RPMI8226 (cell line): ENCODE measurements around the gene FAAP20.

ENCODE experiments used
- DNase-seq: peaks from one replicate; pipeline ENCODE4 v3.0.0-alpha.2; 2015

Gene FAAP20

DNA sequence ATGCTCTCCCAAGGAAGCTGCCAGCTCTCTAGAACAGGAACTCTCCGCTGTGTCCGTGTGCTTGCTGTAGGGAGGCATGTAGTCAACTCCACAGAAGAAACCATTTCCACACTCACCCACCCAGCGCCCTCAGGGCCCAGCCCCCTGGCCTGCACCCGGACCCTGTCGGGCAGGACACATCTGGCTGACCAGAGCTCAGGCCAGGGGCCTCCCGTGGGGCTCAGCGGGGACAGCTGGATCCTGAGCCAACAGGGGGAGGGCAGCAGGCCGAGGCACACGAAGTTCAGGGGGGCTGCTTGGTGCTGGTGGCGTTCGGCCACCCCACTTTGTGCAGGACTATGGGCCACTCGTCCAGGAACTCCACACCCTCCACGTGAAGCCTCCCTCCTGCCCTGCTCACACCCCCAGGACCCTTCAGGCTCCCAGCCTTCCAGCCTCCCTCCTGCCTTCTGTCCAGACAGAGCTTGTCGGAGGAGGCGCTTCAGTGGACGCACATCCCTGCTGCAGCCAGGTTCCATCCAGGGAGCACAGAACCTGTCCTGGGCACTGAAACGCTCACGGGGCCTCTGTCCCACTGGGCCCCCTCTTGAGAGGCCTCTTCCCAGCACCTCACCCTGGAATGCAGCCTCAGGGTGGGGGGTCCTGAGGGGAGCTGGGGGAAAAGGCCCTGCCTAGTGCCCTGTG lies 15.0 kb upstream of the FAAP20 start:
- DNase-seq = no peak

DNA sequence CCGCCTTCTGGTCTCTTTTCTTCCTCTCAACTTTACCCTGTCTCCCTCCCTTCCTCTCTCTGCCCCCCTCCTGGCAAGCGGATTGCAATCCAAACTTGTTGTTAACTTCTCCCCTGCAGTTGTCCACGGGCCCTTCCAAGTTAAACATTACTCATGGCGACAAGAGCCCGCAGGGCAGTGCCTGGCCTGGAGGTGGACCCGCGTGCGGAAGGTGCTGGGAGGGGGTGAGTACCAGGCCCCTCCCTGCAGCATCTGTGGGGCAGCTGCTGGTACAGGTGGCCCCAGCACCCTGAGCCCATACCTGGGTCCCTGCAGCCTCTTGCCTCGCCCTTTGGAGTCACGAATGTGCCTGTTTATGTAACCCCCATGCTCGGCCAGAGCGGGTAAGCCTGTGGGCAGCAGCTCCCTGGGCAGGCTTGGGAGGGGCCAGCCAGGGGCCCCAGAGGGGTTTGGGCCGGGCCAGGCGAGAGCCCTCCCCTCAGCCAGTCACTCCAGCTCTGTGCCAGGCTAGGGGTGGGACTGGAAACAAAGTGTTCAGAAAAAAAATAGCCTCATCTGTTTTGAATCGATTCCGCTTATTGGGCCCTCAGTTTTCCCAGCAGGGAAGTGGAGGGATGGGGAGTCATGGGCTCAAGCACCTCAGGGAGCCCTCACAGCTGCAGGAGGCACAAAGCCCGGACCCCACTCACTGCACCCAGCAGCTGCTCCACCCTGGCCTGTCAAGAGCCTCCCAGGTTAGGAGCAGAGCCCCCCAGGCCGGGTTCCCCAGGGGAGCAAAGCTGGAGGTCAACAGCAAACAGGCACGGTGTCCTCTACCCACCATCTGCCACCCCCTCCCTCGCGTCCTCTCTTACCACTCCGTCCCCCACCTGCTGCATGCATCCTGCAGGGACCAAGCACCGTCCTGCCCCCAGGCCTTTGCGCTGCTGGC lies 14.0 kb upstream of the FAAP20 start:
- DNase-seq = no peak

DNA sequence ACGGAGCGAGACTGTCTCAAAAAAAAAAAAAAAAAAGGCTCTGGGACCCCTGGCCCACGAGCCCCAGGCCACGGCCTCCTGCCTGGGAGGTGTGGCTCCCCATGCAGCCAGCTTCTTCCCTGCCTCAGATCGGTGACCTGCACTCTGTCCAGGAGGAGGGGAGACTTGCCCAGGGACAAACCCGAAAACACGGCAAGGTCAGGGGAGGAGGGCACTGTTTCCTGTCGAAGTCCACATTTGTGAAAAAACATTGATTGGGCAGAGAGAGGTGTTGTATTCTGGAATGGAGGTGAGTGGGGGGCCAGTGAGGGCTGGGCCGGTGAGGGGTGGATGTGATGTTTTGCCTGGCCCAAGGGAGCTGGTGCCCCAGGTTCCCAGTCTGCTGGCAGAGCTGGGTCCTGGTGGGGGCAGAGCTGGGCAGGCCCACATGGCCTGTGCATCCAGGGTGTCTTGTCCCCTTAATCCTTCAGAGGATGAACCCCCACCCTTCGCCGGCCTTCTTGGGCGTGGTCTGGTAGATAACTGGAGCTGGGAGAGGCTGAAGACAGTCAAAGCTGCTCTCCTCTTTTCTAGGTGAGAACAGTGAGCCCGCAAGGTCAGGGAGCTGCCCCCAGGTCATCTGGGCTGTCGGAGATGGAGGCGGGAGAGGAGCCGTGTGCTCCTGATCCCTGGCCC lies 12.4 kb upstream of the FAAP20 start:
- DNase-seq = no peak

DNA sequence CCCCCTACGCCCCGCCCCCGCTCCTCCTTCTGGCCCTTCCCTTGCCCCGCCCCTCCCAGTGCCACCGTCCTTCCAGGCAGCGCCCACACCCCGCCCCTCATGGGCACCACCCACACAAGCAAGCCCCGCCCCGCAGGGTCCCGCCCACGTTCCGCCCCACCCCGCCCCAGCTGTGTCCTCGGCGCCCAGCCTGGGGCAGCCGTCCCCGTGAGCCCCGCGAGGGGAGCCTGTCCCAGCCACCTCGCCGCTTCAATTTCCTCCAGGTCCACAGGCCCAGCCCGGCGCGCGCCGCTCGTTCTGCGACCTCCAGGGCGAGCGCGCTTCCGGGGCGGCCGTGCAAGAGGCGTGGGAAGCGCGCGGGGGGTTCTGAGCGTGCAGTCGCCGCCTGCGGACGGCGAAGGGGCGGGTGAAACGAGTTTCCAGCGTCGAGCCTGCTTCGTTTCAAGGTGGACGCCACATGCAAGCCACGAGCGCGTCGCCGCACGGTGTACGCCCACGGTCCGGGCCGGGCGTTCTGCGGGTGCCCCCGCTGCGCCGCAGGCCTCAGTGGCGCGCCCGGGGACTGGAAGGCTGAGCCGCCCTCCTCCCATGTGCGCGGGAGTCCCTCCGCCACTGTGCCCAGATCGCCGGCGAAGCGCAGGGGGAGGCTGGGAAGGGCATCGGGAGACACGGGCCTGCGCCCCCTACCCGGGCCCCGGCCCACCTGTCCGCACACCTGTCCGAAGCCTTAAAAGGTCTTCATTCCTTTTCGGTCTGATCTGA lies 10.8 kb upstream of the FAAP20 start:
- peak; percentile 96 for DNase-seq

DNA sequence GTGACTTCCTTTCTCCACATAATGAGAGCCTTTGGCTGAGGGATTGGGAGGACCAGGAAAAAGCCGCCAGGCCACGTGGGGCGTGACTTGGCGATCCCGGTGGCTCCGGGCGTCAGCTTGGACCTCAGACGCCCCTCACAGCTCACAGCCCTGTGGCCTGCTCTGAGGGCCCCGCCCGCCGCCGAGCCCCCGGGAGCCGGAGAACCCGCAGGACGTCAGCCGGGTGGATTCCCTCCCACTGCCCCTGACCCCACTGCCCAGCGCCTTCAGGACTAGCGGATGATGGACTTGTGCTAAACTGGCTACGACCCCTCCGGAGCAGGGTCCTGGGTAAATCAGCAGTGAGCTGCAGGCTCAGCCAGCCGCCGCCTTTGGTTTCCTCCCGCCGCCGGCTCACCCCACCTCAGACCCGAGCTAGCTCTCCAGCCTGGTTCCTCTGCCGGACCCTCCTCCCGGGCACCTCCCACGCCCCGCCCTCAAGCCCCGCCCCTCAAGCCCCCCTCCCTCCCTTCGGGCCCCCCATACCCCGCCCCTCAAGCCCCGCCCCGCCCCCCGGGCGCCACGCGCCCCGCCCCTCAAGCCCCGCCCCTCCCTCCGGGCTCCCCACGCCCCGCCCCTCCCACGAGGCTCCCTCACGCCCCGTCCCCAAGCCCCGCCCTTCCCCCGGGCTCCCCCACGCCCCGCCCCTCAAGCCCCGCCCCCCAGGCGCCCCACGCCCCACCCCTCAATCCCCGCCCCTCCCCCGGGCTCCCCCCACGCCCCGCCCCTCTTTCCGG lies 10.0 kb upstream of the FAAP20 start:
- no peak for DNase-seq

DNA sequence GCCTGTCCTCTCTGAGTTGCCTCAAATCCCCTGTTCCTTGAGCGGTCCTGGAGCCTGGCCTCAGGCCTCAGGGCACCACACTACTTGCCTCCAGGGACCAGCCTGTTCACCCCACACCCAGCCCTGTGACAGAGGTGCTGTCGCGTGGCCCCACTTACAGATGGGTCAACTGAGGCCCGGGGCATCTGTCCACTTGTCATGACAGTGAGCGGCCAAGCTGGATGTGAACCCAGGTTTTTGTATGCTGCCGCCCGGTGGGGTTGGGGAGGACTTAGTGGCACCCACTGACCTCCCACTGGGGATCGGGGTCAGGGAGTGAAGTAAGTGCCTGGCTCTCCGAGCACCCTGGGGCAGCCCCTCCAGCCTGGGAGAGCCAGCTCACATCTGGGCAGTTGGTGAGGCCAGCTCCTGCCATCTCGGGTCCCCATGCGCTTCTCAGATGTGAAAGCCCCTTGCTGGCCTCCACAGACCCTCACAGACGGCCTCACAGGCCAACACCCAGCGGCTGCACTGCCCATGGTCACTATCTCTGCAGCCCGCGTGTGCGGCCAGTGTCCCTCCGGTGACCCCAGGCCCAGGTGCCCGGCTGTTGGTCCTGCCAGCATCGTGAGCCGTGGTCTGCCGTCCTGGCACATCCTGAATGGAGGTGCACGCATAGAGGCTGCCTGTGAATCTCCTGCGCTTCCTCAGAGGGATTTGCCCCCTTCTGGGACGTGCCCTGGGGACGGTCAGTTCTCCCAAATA lies 9.3 kb upstream of the FAAP20 start:
- DNase-seq = no peak

DNA sequence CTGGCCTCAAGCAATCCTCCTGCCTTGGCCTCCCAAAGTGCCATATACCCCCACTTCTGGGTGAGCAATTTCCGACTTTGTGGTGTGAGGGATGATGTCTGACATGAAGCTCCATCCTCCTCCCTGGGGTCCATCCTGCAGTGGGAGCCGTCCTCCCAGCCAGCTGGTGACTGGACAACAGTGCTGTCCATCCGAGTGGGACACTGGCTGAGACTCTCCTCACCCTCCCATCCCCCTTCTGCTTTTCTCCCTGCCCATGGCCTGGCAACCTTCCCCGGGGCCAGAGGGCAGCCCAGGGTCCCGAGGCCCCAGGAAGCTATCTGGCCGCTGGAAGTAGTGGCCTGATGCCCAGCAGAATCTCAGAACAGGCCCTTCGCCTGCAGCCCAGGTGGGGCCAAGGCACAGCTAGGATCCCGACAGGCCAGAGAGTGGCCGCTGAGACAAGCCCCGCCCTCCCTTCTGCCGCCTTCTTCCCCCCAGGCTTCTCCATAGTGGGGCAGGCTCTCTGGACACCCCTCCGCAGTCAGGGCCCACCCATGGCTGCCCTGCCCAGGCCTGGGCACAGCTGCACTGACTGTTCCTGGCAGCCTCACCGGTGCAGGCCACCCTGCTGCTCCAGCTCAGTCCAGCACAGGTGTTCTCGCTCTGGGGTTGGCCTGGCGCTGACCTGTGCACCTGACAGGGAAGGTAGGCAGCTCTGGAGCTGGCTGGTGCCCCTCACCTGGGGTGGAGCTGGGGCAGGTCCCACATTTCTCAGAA lies 8.4 kb upstream of the FAAP20 start:
- DNase-seq = peak; percentile 32

DNA sequence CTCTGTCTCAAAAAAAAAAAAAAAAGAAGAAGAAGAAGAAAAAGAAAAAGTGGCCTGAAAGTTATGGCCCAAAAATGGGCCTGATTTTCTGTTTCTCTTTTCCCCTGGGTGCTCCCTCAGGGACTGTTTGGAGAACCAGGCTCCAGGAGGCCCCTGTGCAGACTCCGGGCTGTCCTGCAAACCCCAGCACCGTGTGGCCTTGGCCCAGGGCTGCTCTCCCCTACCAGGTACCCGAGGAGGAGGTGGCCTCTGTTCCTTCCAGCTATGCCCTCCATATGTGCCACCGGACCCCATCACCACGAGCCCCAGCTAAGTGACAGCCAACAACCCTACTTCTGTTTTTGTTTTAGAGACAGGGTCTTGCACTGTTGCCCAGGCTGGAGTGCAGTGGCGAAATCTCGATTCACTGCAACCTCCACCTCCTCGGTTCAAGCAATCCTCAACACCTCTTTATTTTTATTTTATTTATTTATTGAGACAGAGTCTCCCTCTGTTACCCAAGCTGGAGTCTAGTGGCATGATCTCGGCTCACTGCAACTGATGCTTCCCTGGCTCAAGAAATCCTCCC lies 7.5 kb upstream of the FAAP20 start:
- DNase-seq = no peak

DNA sequence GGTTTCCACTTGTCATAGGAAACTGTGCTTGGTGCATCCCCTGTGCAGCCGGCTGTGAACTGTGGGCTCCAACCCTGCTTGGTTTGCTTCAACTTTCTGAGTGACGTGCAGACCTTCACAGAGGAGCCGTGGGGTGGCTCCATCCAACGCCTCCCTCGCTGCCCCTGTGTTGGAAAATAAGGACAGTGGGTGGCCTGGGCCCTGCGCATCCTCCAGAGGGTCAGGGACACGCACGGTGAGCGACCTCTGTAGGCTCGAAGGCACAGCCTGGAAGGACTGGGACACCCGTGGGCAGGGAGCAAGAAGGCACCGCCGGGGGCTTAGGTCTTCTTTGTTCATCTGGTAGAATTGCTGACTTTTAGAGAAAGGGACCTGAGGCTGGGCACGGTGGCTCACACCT lies 6.5 kb upstream of the FAAP20 start:
- DNase-seq = no peak

DNA sequence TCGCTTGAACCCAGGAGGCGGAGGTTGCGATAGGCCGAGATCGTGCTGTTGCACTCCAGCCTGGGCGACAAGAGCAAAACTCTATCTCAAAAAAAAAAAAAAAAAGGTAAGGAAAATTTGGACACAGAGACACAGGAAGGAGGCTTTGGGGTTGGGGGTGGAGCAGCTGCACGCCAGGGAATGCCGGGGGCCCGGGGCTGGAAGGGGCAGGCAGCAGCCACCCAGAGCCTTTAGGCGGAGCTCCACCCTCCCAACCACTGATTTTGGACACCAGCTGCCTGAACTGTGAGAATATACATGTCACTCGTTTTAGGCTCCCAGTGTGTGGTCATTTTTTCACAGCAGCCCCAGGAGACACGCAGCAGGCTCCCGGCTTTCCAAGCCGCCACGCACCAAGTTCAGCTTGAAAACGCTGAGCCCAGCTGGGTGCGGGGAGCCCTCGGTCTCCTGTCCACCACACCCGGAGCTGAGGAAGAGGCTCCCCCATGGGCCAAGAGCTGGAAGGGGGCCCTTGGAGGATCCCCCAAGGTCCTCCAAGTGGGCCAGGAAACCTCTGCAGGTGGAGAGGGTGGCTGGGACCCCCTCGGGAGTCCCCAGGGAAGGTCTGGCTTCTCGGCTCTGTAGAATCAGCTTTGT lies 5.9 kb upstream of the FAAP20 start:
- no peak for DNase-seq

DNA sequence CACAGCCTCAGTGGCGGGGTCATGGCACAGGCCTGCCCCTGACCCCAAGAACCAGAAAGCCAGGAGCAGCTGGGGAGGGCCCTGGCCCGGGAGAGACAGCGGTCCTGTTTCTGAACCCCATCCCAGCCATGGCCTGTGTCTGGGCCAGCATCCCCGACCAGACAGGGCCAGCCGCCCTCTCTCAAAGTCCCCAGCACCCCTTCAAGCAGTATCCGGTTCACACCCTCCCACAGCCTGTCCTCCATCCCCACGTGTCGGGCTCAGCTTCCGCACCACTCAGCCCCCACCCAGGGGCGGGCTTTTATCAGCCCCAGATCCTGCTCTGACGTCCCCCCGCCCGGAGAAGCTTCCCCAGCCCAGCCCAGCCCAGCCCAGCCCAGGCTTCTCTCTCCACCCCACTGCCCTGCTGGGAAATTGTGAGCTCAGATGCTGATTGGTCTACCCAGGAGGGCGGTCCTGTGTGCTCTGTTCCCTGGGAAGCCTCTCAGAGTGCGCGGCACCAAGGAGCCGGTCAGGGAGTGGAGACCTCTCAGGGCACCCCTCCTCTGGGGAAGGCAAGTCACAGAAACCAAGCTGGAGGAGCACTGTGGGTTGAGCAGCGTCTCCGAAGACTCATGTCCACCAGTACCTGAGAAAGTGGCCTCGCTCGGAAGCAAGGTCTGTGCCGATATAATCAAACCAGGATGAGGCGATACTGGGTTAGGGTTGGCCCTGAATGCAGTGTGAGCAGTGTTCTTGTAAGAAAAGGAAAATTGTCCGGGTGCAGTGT lies 4.7 kb upstream of the FAAP20 start:
- DNase-seq = no peak

DNA sequence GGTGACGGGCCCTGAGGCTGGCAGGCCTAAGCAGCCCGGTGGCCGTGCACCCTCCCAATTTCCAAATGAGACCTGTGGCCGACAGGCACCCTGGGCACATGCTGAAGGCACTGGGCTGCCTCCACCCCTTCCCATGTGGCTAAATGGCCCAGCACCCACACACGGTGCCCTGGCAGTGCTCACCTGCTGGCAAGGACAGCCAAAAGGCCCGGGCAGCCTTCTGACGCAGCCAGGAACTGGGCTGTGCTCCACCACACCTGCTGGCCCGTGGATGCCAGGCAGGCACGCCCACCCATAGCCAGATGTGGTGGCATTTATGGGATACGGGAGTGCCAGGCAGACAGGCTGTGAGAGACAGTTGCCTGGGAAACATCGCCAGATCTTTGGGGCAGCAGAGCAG lies 4.0 kb upstream of the FAAP20 start:
- peak; percentile 48 for DNase-seq

DNA sequence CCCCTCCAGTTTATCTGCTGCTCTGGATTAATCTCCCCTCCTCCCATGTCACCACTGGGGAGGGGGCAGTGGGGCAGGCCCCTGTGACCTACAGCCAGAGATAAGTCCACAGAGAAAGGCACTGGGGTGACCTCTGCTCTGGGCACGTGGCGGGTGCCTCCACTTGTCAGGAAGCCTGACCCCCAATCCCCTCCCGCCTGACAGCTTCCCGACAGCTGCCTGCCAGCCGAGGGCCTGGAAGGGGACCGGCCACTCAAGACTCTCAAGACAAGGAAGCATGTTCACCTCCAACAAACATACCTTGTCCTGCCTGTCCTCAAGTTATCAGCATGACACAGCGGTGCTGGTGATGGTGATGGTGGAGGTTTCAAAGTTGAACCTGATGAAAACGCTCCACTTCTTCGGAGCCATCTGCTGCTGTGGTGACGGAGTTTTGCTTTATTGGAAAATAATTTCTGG lies 3.2 kb upstream of the FAAP20 start:
- DNase-seq = no peak

DNA sequence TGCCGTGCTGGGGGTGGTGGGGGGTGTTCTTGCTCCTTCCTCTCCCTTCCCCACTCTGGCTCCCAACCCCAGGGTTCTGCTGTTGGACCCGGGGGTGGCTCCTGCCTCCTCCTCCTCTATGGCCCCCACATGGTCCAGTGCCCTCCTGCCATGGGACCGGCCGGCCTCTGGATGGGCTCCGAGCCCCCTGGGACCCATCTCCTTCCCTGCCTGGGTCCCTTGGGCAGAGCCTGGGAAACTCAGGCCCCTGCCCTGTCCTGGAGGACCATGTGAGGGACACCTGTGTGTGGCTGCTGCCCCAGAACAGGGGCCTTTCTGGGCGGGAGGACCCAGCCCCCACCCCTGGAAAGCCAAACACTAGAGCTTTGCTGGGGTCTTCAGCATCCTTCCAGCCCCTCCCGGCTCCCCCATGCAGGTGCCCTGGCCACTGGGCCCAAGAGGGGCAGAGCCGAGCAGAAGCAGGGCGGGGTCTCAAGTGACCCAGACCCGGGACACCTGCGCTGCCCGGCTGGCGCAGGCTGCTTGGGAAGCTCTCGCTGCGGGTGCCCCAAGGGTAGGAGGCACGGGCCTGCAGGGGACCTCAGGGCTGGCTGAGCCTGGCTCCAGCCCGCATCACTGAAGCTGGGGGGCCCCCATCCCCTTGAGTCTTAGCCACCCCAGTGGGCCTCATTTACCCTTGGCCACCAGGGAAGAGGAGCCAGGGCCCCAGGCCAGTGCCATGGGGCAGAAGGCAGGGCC lies 2.5 kb upstream of the FAAP20 start:
- no peak for DNase-seq

DNA sequence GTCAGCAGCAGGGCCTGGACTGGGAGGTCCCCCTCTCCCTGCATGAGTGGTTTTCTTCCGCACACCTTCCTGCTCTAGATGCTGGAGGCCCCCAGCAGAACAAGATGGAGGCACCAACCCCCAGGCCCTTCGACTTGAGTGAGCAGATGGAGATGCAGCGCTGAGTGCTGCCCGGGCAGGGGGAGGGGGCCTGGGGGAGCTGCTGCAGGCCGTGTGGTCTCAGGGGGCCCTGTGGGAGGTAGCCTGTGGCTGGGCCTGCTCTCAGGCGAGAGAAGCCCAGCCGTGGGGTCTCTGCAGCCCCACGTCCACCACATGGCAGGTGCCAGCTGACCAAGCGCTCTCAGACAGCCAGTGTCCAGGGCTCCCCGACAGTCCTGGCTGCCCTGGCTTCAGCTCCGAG lies 1.2 kb upstream of the FAAP20 start:
- no peak for DNase-seq

DNA sequence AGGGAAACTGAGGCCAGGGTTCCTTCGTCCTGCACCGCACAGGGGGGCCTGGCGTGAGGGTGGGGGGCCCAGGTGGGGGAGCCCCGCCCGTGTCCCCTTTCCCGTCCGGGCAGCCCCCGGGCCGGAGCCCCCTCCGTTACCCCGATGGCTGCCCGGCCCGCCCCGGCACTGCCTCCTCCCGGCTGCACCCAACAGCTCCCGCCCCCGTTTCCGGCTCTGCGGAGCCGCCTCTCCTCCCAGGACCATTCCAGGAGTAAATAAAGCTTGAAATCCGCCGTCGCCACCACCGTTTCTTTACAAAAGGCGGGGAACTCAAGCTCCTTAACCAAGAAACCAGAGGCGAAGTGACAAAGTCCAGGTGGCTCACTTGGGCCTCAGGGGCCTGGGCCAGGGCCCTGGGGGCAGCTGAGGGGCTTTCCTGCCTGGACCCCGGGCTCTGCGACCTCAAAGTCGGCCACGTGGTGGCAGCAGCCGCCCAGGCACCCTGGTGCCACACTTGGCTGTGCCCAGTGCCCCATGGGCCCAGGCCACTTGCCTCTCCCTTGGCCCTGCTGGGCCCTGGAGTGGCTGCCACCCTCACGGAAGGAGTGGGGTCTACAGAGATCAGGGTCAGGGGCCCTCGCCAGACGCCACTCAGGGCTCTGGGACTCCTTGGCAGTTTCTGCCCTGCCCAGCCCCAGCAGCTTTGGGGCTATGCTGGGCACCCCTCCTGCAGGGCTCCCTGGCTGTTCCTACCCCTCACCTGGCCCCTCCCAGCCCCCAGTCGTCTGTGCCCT lies 514 bp upstream of the FAAP20 start:
- peak; percentile 89 for DNase-seq
